ENCODE measurements around the gene COL5A3.
"Not testable (repeated sequence)": the region's sequence is repeated elsewhere in the genome, so short reads cannot be mapped to it uniquely, and the experiment has no call there.

GRCh38 chr19:10023096-10023495 is 12.8 kb upstream of the COL5A3 start:
- TF ChIP-seq, protein P1, sequence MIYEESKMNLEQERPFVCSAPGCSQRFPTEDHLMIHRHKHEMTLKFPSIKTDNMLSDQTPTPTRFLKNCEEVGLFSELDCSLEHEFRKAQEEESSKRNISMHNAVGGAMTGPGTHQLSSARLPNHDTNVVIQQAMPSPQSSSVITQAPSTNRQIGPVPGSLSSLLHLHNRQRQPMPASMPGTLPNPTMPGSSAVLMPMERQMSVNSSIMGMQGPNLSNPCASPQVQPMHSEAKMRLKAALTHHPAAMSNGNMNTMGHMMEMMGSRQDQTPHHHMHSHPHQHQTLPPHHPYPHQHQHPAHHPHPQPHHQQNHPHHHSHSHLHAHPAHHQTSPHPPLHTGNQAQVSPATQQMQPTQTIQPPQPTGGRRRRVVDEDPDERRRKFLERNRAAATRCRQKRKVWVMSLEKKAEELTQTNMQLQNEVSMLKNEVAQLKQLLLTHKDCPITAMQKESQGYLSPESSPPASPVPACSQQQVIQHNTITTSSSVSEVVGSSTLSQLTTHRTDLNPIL (CRISPR knock-in tag; IDR thresholded peaks at IDR 0.05; ENCODE audit: low read depth): not testable (repeated sequence)
- not testable (repeated sequence) for TF ChIP-seq ZFP3 (CRISPR knock-in tag; IDR thresholded peaks at IDR 0.05)

Data from SK-N-SH treated with all-trans-retinoic acid at 6 μM for 48 hours (cell line).